Neural progenitor cell (in vitro differentiated cells): ENCODE data around the gene BCL2L13.

Experiments used
- CTCF ChIP-seq: fragments of 200-600 bp; sonication (generic); IDR thresholded peaks from 2 replicates; pipeline ENCODE4 v1.5.1; 2017; ENCODE audit warnings: antibody characterized with exemption, mild to moderate bottlenecking
- EZH2 ChIP-seq: fragments of 200-600 bp; sonication (generic); IDR thresholded peaks from 2 replicates; pipeline ENCODE4 v1.6.1; 2017; ENCODE audit warnings: antibody characterized with exemption, mild to moderate bottlenecking, moderate library complexity
- EZH2phosphoT487 ChIP-seq: fragments of 200-600 bp; sonication (generic); IDR thresholded peaks from 2 replicates; pipeline ENCODE4 v1.6.1; 2017; ENCODE audit warnings: antibody characterized with exemption

- TF ChIP-seq CTCF (no peak), EZH2phosphoT487 (no peak), EZH2 (no peak)
Observed at GRCh38 chr22:17612057-17612456, 26.5 kb upstream of the BCL2L13 start.
